HEK293 (cell line): ENCODE results near the gene ERGIC1.
A peak's percentile ranks its signal among the peaks of the same experiment; 100 is the strongest.

Experiments used
- CTCF ChIA-PET: fragments of 350-600 bp; formaldehyde crosslinking; extraction: SDS; loops from one replicate; lab custom pipeline; 2021; ENCODE audit warnings: antibody characterized with exemption; lab: Yijun Ruan, JAX
- POLR2A ChIA-PET: fragments of 300-600 bp; formaldehyde crosslinking; extraction: SDS; loops from one replicate; lab custom pipeline; 2020; ENCODE audit warnings: antibody characterized with exemption, inconsistent platforms; lab: Yijun Ruan, JAX
- H3K27ac ChIP-seq: fragments of 200-500 bp; sonication (Bioruptor generic); 2 replicates; pipeline ENCODE4 v1.5.1; 2014; ENCODE audit warnings: low read depth, low read length, control low read depth, inconsistent platforms; ENCODE audit errors: extremely low read depth
- H3K36me3 ChIP-seq, 2 experiments: fragments of 200-500 bp in 1 of 2; sonication (Bioruptor generic) in 1 of 2; 1 replicate in 1 of 2; 2 replicates in 1 of 2; pipeline ENCODE4 v1.5.1; 2014 to 2017; ENCODE audit warnings: inconsistent platforms in 2 of 2, low read length in 2 of 2; ENCODE audit not compliant: control insufficient read depth in 2 of 2, insufficient read depth in 1 of 2
- H3K4me1 ChIP-seq: fragments of 200-500 bp; sonication (Bioruptor generic); 2 replicates; pipeline ENCODE4 v1.5.1; 2014; ENCODE audit warnings: mild to moderate bottlenecking, low read length, inconsistent platforms; ENCODE audit not compliant: control insufficient read depth, insufficient read depth
- H3K4me3 ChIP-seq: 2 replicates; pipeline ENCODE4 v1.5.1; 2011; ENCODE audit warnings: low read depth, mild to moderate bottlenecking, control low read depth, low read length, moderate library complexity
- H3K9me3 ChIP-seq: fragments of 200-500 bp; sonication (Bioruptor generic); 2 replicates; pipeline ENCODE4 v1.5.1; 2014; ENCODE audit warnings: low read depth, low read length, inconsistent platforms; ENCODE audit not compliant: control insufficient read depth, insufficient read depth
- PRDM4 ChIP-seq: fragments of 450-650 bp; formaldehyde crosslinking; IDR thresholded peaks from 2 replicates; pipeline ENCODE4 v1.5.1; 2017; ENCODE audit warnings: missing biosample characterization, missing genetic modification characterization
- ZBTB1 ChIP-seq: fragments of 450-650 bp; formaldehyde crosslinking; IDR thresholded peaks from 2 replicates; pipeline ENCODE4 v1.5.1; 2016; ENCODE audit warnings: missing biosample characterization, missing genetic modification characterization
- ZFHX2 ChIP-seq: fragments of 450-650 bp; formaldehyde crosslinking; conservative IDR thresholded peaks from 2 replicates; pipeline ENCODE4 v1.5.1; 2016; ENCODE audit warnings: missing biosample characterization, missing genetic modification characterization
- ZFP41 ChIP-seq: fragments of 450-650 bp; formaldehyde crosslinking; IDR thresholded peaks from 2 replicates; pipeline ENCODE4 v1.5.1; 2016; ENCODE audit warnings: missing biosample characterization, missing genetic modification characterization, borderline replicate concordance
- ZIC2 ChIP-seq: fragments of 450-650 bp; formaldehyde crosslinking; IDR thresholded peaks from 2 replicates; pipeline ENCODE4 v1.5.1; 2016; ENCODE audit warnings: missing biosample characterization, missing genetic modification characterization
- ZNF10 ChIP-seq: fragments of 450-650 bp; formaldehyde crosslinking; IDR thresholded peaks from 2 replicates; pipeline ENCODE4 v1.5.1; 2017; ENCODE audit warnings: missing biosample characterization, missing genetic modification characterization
- ZNF155 ChIP-seq: fragments of 450-650 bp; formaldehyde crosslinking; IDR thresholded peaks from 2 replicates; pipeline ENCODE4 v1.5.1; 2016; ENCODE audit warnings: missing biosample characterization, missing genetic modification characterization
- ZNF274 ChIP-seq, 2 experiments: fragments of 200-500 bp in 1 of 2; fragments of 450-650 bp in 1 of 2; sonication (Bioruptor generic) in 1 of 2; formaldehyde crosslinking in 1 of 2; IDR thresholded peaks; 2 replicates each; pipeline versions ENCODE4 v1.5.1 to v1.6.1; 2014 to 2016; ENCODE audit warnings: borderline replicate concordance in 1 of 2, inconsistent platforms in 1 of 2, low read length in 1 of 2, missing biosample characterization in 1 of 2, missing genetic modification characterization in 1 of 2
- ZNF341 ChIP-seq: fragments of 450-650 bp; formaldehyde crosslinking; IDR thresholded peaks from 2 replicates; pipeline ENCODE4; 2016; ENCODE audit warnings: low read depth, missing biosample characterization, missing genetic modification characterization
- ZNF354C ChIP-seq: fragments of 450-650 bp; formaldehyde crosslinking; IDR thresholded peaks from 2 replicates; pipeline ENCODE4 v1.5.1; 2016; ENCODE audit warnings: missing biosample characterization, missing genetic modification characterization, low read depth, borderline replicate concordance
- ZNF600 ChIP-seq: fragments of 450-650 bp; formaldehyde crosslinking; IDR thresholded peaks from 2 replicates; pipeline ENCODE4 v1.5.1; 2016; ENCODE audit warnings: missing biosample characterization, missing genetic modification characterization
- ZNF654 ChIP-seq: fragments of 450-650 bp; formaldehyde crosslinking; IDR thresholded peaks from 2 replicates; pipeline ENCODE4 v1.5.1; 2016; ENCODE audit warnings: low read depth, missing biosample characterization, missing genetic modification characterization
- ZNF701 ChIP-seq: fragments of 450-650 bp; formaldehyde crosslinking; IDR thresholded peaks from 2 replicates; pipeline ENCODE4 v1.5.1; 2016; ENCODE audit warnings: missing biosample characterization, missing genetic modification characterization
- ZNF76 ChIP-seq: fragments of 450-650 bp; formaldehyde crosslinking; IDR thresholded peaks from 2 replicates; pipeline ENCODE4; 2016; ENCODE audit warnings: low read depth, missing biosample characterization, missing genetic modification characterization, borderline replicate concordance
- ZNF837 ChIP-seq: fragments of 450-650 bp; formaldehyde crosslinking; IDR thresholded peaks from 2 replicates; pipeline ENCODE4 v1.5.1; 2016; ENCODE audit warnings: missing biosample characterization, missing genetic modification characterization
- ZNF843 ChIP-seq: fragments of 450-650 bp; formaldehyde crosslinking; IDR thresholded peaks from 2 replicates; pipeline ENCODE4 v1.5.1; 2016; ENCODE audit warnings: missing biosample characterization, missing genetic modification characterization
- TF ChIP-seq, protein P1 (sequence below): fragments of 450-650 bp; formaldehyde crosslinking; IDR thresholded peaks from 2 replicates; pipeline ENCODE4 v1.5.1; 2016; ENCODE audit warnings: missing biosample characterization, missing genetic modification characterization

ERGIC1 gene

GRCh38 chr5:172919525-172920446, 85.7 kb downstream of the ERGIC1 start (continued):
- TF ChIP-seq, protein P1, sequence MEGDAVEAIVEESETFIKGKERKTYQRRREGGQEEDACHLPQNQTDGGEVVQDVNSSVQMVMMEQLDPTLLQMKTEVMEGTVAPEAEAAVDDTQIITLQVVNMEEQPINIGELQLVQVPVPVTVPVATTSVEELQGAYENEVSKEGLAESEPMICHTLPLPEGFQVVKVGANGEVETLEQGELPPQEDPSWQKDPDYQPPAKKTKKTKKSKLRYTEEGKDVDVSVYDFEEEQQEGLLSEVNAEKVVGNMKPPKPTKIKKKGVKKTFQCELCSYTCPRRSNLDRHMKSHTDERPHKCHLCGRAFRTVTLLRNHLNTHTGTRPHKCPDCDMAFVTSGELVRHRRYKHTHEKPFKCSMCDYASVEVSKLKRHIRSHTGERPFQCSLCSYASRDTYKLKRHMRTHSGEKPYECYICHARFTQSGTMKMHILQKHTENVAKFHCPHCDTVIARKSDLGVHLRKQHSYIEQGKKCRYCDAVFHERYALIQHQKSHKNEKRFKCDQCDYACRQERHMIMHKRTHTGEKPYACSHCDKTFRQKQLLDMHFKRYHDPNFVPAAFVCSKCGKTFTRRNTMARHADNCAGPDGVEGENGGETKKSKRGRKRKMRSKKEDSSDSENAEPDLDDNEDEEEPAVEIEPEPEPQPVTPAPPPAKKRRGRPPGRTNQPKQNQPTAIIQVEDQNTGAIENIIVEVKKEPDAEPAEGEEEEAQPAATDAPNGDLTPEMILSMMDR (tag by site-specific recombination), result no peak
- TF ChIP-seq ZNF837 (tag by site-specific recombination), result no peak
- TF ChIP-seq ZNF10 (tag by site-specific recombination), result no peak
- no peak for TF ChIP-seq ZFHX2
- TF ChIP-seq, all 188 proteins: peak for 0

- ChIA-PET CTCF (interaction anchor here (1.0 to 1.4 kb wide), 2 partner anchors 9 to 13 kb away, joined by 5 read pairs; no protein-coding TSS in a partner anchor), POLR2A (no interaction called here)
- H3K36me3 ChIP-seq, result peaks cover 0 to 27% of the 10 kb centered on the region in 2 experiments; a peak in 2 of 3 replicates
- H3K27ac ChIP-seq, result no peak overlapping the region
- H3K4me3 ChIP-seq, result no peak overlapping the region
- H3K9me3 ChIP-seq, result no peaks in the 10 kb centered on the region
- TF ChIP-seq ZNF341 (peak; percentile 60), ZNF155 (tag by site-specific recombination) (no peak), ZIC2 (peak; percentile 82), ZNF600 (tag by site-specific recombination) (peak; percentile 74)
- H3K4me1 ChIP-seq, result no peaks in the 10 kb centered on the region
Measured at GRCh38 chr5:172920447-172920849, 86.4 kb downstream of the ERGIC1 start.

GRCh38 chr5:172920995-172921394, 86.9 kb downstream of the ERGIC1 start:
- Histone ChIP-seq H3K4me1 (no peaks in the 10 kb centered on the region), H3K27ac (no peak overlapping the region), H3K36me3 (peaks cover 0 to 22% of the 10 kb centered on the region in 2 experiments; a peak in 2 of 3 replicates), H3K9me3 (no peaks in the 10 kb centered on the region), H3K4me3 (no peak overlapping the region)
- CTCF ChIA-PET, result no interaction called here
- POLR2A ChIA-PET, result no interaction called here
- TF ChIP-seq ZNF701 (tag by site-specific recombination) (no peak), ZNF600 (tag by site-specific recombination) (no peak), ZNF843 (tag by site-specific recombination) (no peak), ZBTB1 (no peak), PRDM4 (no peak), ZNF274 (IDR thresholded peaks at IDR 0.05; ENCODE audit: low read length) (no peak), ZNF274 (tag by site-specific recombination; IDR thresholded peaks at IDR 0.05; ENCODE audit: borderline replicate concordance) (no peak), ZNF354C (no peak), ZFP41 (tag by site-specific recombination) (no peak), ZNF654 (tag by site-specific recombination) (no peak), ZNF76 (tag by site-specific recombination) (no peak)
